ENCODE results near the gene CNNM3.

CNNM3 gene

DNA sequence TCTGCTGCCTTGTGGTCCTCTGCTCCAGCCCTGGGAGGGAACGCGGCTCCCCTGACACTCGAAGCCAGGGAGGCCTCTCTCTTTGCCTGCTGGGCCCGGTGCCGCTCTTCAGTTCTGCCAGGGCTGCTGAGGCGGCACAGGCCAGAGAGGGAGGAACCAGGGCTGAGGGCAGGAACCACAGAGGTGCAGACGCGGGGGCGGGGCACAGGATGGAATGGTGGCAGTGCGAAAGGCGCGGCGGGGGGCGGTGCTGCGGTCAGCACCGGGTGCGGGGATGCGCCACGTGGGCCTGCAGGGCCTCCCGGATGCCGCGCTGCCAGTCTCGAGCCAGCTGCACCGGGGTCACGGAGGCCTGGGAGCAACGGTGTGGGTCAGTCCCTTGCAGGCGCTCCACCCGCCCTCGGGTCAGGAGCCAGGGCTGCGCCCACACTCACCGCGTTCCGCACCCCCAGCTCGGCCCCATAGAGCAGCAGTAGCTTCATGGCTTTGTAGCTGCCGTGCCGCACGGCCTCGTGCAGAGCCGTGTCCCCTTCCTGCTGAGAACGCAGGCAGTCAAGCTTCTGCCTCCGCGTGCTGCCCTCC, 23.3 kb downstream of the CNNM3 start:
- Mint-ChIP-seq H3K4me1 (ENCODE audit: low read depth) (peaks cover 11% of the 10 kb centered on the region), H3K27me3 (no peaks in the 10 kb centered on the region)

GRCh38 chr2:96839875-96840850, 24.1 kb downstream of the CNNM3 start:
- no peaks in the 10 kb centered on the region for H3K27me3 Mint-ChIP-seq
- H3K4me3 Mint-ChIP-seq: peak overlapping the region; percentile 40
- peaks cover 11% of the 10 kb centered on the region for H3K4me1 Mint-ChIP-seq (ENCODE audit: low read depth)
- no peak overlapping the region for H3K27ac Mint-ChIP-seq
- H3K36me3 Mint-ChIP-seq: no peaks in the 10 kb centered on the region
- H3K9me3 Mint-ChIP-seq (ENCODE audit: low read depth): no peaks in the 10 kb centered on the region

More for the DNA sequence above, 23.3 kb downstream of the CNNM3 start:
- H3K4me3 Mint-ChIP-seq: peak overlapping the region; percentile 46
- no peaks in the 10 kb centered on the region for H3K36me3 Mint-ChIP-seq
- peak overlapping the region; percentile 50 for H3K27ac Mint-ChIP-seq
- H3K9me3 Mint-ChIP-seq (ENCODE audit: low read depth): no peaks in the 10 kb centered on the region

DNA sequence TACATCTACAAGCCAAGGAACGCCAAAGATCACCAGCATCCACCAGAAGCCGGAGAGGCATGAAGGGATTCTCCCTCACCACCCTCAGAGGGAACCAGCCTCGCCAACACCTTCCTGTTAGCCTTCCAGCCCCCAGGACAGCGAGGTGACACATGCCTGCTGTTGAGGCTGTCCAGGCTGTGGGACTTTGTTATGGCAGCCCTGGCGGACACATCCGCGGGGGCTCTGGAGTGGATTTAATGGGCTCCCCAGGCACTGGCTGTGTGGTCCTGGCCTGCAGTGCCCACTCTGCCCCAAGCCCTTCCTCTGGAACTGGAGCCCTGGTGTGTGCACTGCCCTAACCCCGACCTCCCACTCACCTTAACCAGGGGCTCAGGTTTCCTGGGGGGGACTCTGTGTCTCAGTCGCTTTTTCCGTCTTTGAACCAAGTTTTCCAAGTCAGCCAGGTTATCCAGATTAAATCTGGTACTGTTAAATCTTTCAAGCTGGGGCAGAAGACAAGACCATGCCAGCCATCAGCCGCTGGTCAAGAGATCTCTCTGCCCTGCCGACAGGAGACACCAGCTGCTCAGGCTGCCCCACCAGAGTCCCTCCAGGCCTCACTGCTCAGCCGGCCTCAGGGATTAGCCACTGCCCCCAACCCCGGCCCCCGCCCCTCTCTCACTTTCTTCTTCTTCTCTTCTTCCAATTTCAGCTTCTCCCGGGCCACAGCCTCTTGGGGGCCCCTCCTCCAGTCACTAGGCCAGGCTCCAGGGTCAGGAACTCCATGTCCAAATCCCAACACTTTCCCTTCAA, 25.8 kb downstream of the CNNM3 start:
- peaks cover 11% of the 10 kb centered on the region for H3K4me1 Mint-ChIP-seq (ENCODE audit: low read depth)
- H3K36me3 Mint-ChIP-seq: peaks cover 2% of the 10 kb centered on the region
- no peak overlapping the region for H3K27ac Mint-ChIP-seq
- no peak overlapping the region for H3K4me3 Mint-ChIP-seq
- H3K9me3 Mint-ChIP-seq (ENCODE audit: low read depth): no peaks in the 10 kb centered on the region
- no peaks in the 10 kb centered on the region for H3K27me3 Mint-ChIP-seq

GRCh38 chr2:96842600-96842999, 26.5 kb downstream of the CNNM3 start:
- H3K4me3 Mint-ChIP-seq: no peak overlapping the region

GRCh38 chr2:96843538-96844268, 27.6 kb downstream of the CNNM3 start, which contains the start of gene ANKRD23:
Gene ANKRD23 (minus strand): TSS chr2:96844021. CDS start chr2:96843992, 29 bp downstream.
- no peak within 1 kb of the TSS for H3K27ac Mint-ChIP-seq
- H3K4me1 Mint-ChIP-seq (ENCODE audit: low read depth): peaks cover 11% of the 10 kb centered on the region
- H3K4me3 Mint-ChIP-seq: no peak within 1 kb of the TSS
- H3K36me3 Mint-ChIP-seq: peaks cover 3% of the 10 kb centered on the region
- H3K27me3 Mint-ChIP-seq: no peaks in the 10 kb centered on the region
- H3K9me3 Mint-ChIP-seq (ENCODE audit: low read depth): no peaks in the 10 kb centered on the region

More at GRCh38 chr2:96842600-96842999, 26.5 kb downstream of the CNNM3 start:
- peaks cover 3% of the 10 kb centered on the region for H3K36me3 Mint-ChIP-seq
- peaks cover 11% of the 10 kb centered on the region for H3K4me1 Mint-ChIP-seq (ENCODE audit: low read depth)
- H3K27me3 Mint-ChIP-seq: no peaks in the 10 kb centered on the region
- H3K9me3 Mint-ChIP-seq (ENCODE audit: low read depth): no peaks in the 10 kb centered on the region
- no peak overlapping the region for H3K27ac Mint-ChIP-seq

GRCh38 chr2:96844405-96844808, 28.3 kb downstream of the CNNM3 start:
- H3K27ac Mint-ChIP-seq: no peak overlapping the region
- peaks cover 3% of the 10 kb centered on the region for H3K36me3 Mint-ChIP-seq
- H3K9me3 Mint-ChIP-seq (ENCODE audit: low read depth): no peaks in the 10 kb centered on the region
- H3K4me3 Mint-ChIP-seq: no peak overlapping the region
- no peaks in the 10 kb centered on the region for H3K27me3 Mint-ChIP-seq
- peaks cover 9% of the 10 kb centered on the region for H3K4me1 Mint-ChIP-seq (ENCODE audit: low read depth)

GRCh38 chr2:96846825-96847224, 30.8 kb downstream of the CNNM3 start:
- Mint-ChIP-seq H3K4me3 (no peak overlapping the region), H3K36me3 (peaks cover 3% of the 10 kb centered on the region), H3K27ac (no peak overlapping the region), H3K4me1 (ENCODE audit: low read depth) (no peaks in the 10 kb centered on the region), H3K27me3 (no peaks in the 10 kb centered on the region), H3K9me3 (ENCODE audit: low read depth) (no peaks in the 10 kb centered on the region)

DNA sequence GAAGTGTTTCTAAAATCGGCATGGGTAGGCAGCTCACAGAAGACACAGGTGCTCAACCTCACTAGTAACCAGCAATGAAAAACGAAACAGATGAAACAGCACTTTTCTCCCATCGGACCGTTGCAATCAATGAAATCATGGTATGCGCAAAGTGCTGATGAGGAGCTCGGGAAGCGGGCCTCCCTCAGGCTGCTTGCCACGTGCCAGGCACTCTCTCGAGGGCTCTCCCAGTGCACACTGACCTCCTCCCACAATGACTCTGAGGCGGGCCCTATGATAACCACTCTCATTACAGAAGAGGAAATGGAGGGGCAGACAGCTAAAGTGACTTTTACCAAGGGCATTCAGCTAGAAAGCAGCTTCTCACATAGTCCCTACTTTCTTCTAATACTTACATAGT, 31.5 kb downstream of the CNNM3 start:
- Mint-ChIP-seq H3K9me3 (ENCODE audit: low read depth) (no peaks in the 10 kb centered on the region), H3K4me1 (ENCODE audit: low read depth) (no peaks in the 10 kb centered on the region), H3K4me3 (no peak overlapping the region), H3K27ac (no peak overlapping the region), H3K36me3 (peaks cover 3% of the 10 kb centered on the region), H3K27me3 (no peaks in the 10 kb centered on the region)

DNA sequence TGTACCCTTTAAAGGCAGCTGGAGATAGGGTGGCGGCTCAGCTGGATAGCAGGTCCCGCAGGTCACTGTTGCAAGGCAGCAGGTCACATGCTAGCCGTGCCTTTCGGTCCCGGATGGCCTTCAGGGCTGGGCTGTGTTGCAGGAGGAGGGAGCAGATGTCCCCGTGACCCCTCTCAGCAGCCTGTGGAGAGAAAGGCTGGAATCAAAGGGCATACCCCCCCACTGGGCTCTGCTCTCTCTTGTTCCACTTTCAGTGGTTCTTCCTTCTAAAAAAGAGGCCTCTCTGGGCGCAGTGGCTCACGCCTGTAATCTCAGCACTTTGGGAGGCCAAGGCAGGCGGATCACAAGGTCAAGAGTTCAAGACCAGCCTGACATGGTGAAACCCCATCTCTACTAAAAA, 32.2 kb downstream of the CNNM3 start:
- H3K27ac Mint-ChIP-seq: no peak overlapping the region
- H3K36me3 Mint-ChIP-seq: peaks cover 7% of the 10 kb centered on the region
- H3K9me3 Mint-ChIP-seq (ENCODE audit: low read depth): no peaks in the 10 kb centered on the region
- H3K27me3 Mint-ChIP-seq: no peaks in the 10 kb centered on the region
- peaks cover 3% of the 10 kb centered on the region for H3K4me1 Mint-ChIP-seq (ENCODE audit: low read depth)
- no peak overlapping the region for H3K4me3 Mint-ChIP-seq

DNA sequence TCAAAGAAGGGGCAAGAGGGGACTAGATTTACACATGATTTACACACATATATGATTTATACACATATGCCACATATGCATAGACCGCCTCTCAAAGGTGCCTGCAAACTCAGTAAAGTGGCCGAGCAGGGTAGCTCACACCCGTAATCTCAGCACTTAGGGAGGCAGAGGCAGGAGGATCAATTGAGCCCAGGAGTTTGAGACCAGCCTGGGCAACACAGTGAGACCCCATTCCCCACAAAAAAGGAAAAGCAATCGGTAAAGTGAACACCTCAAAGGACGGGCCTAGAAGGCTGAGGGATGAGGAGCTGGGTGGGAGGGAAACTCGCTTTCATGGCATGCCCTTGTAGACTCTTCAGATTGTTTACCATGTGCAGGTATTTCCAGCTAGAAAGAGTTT, 36.6 kb downstream of the CNNM3 start:
- Mint-ChIP-seq H3K4me3 (no peak overlapping the region), H3K36me3 (peaks cover 4% of the 10 kb centered on the region), H3K4me1 (ENCODE audit: low read depth) (peaks cover 20% of the 10 kb centered on the region), H3K27me3 (no peaks in the 10 kb centered on the region), H3K27ac (no peak overlapping the region), H3K9me3 (ENCODE audit: low read depth) (no peaks in the 10 kb centered on the region)

GRCh38 chr2:96853321-96853720, 37.3 kb downstream of the CNNM3 start:
- Mint-ChIP-seq H3K36me3 (peaks cover 4% of the 10 kb centered on the region), H3K4me3 (no peak overlapping the region), H3K27me3 (no peaks in the 10 kb centered on the region)

DNA sequence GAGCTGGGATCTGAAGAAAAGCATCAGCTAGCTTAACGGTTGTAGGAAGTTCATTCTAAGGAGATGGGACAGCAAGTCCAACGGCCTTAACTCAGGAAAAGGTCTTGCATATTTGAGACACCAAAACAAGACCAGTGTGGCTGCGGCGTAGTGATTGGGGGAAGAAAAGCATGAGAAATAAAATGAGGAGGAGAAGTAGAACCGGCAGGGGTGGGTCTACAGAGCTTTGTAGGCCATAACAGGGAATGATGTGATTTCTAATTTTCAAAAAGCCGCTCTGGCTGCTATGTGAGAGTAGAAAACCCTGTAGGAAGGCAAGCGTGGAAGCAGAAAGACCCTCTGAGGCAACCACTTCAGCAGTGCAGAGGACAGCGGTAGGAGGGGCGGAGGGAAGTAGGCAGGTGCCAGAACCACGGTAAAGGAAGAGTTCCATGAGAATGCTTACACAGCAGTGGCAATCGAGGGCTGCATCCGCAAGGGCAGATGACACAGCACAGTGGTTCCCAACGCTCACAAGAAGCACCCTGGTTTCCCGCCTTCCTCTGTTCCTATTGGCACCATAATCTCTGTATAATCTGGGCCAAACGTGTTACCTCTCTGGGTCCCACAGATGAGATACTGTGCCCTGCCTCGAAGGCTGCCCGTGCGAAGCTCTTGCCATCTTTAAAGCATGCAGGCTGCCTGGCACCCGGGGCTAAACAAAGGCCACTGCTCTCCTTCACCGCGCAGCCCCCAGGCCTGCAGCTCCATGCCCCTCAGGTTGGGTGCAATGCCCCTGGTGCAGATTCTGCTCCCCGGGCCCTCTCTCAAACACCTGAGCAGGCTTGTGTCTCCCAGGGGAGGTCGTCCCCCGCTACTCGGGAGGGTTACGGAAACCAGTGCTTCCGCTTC, 41.0 kb downstream of the CNNM3 start:
- peaks cover 4% of the 10 kb centered on the region for H3K36me3 Mint-ChIP-seq
- peaks cover 40% of the 10 kb centered on the region for H3K4me1 Mint-ChIP-seq (ENCODE audit: low read depth)
- peak overlapping the region; percentile 75 for H3K27ac Mint-ChIP-seq
- H3K9me3 Mint-ChIP-seq (ENCODE audit: low read depth): no peaks in the 10 kb centered on the region
- peak overlapping the region; percentile 87 for H3K4me3 Mint-ChIP-seq
- H3K27me3 Mint-ChIP-seq: no peaks in the 10 kb centered on the region

More at GRCh38 chr2:96853321-96853720, 37.3 kb downstream of the CNNM3 start:
- H3K9me3 Mint-ChIP-seq (ENCODE audit: low read depth): no peaks in the 10 kb centered on the region
- no peak overlapping the region for H3K27ac Mint-ChIP-seq
- peaks cover 20% of the 10 kb centered on the region for H3K4me1 Mint-ChIP-seq (ENCODE audit: low read depth)

DNA sequence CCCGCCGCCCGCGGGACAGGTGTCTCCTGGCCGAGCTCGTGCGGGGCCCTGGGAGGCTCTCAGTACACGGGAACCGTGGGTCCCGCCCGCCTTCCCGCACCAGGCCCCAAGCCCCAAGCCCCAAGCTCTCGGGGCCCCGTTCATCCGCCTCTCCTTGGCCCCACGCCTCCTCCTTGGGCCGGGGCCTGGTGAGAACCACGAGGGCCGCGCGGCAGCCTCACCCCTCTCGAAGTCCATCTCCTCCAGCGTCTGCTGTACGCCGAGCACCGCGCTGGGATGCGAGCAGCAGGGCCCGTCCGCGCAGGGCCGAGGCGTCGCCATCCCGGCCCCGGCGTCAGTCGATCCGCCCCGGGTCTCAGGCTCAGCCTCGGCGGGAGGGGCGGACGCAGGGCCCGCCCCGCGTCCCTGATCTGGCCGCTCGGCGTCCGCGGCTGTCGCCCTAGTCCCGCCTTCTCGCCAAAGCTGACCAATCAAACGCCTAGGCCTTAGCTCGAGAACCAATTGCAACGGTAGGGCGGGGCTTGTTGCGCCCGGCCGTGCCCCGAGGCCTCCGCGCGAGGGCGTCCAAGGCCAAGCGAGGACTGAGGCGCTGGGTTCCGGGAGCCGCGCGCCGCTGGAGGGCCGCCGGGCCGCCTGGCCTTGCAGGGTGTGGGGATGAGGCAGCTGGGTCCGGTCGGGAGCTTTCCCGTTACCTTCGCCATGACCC, 41.8 kb downstream of the CNNM3 start, which contains the start of gene ANKRD39:
TSS of gene ANKRD39 (minus strand) at position 350 of the 706 bp plus-strand sequence. CDS start at position 321, 29 bp downstream.
- Mint-ChIP-seq H3K36me3 (peaks cover 3% of the 10 kb centered on the region), H3K4me1 (ENCODE audit: low read depth) (peaks cover 41% of the 10 kb centered on the region), H3K9me3 (ENCODE audit: low read depth) (no peaks in the 10 kb centered on the region), H3K4me3 (peak within 1 kb of the TSS; percentile 87), H3K27ac (peak within 1 kb of the TSS; percentile 75), H3K27me3 (no peaks in the 10 kb centered on the region)

Measured in activated naive CD8-positive, alpha-beta T cell (primary cell).